ENCODE data around the gene UFC1. TPM values are rescaled to one million over a fixed set of nuclear protein-coding genes. Genes with fewer than 3 reads are reported as not detected.
A peak's percentile ranks its signal among the peaks of the same experiment; 100 is the strongest.

Gene UFC1
- total and polyA plus RNA-seq, 9 donors, result 63.2 to 209 (median 107) TPM

GRCh38 chr1:161168906-161169305 lies 15.1 kb downstream of the UFC1 start:
- H3K27me3 ChIP-seq, result no peaks in the 10 kb centered on the region
- TF ChIP-seq, protein P1, sequence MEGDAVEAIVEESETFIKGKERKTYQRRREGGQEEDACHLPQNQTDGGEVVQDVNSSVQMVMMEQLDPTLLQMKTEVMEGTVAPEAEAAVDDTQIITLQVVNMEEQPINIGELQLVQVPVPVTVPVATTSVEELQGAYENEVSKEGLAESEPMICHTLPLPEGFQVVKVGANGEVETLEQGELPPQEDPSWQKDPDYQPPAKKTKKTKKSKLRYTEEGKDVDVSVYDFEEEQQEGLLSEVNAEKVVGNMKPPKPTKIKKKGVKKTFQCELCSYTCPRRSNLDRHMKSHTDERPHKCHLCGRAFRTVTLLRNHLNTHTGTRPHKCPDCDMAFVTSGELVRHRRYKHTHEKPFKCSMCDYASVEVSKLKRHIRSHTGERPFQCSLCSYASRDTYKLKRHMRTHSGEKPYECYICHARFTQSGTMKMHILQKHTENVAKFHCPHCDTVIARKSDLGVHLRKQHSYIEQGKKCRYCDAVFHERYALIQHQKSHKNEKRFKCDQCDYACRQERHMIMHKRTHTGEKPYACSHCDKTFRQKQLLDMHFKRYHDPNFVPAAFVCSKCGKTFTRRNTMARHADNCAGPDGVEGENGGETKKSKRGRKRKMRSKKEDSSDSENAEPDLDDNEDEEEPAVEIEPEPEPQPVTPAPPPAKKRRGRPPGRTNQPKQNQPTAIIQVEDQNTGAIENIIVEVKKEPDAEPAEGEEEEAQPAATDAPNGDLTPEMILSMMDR (IDR thresholded peaks at IDR 0.05), result no peak
- TF ChIP-seq EP300 (IDR thresholded peaks at IDR 0.05) (no peak), POLR2A (IDR thresholded peaks at IDR 0.05) (no peak)
- H3K4me1 ChIP-seq (ENCODE audit: insufficient read depth), result peaks cover 4% of the 10 kb centered on the region
- no peaks in the 10 kb centered on the region for H3K9me3 ChIP-seq
- WGBS, 3 donors, result 89 to 91% (median 90%) methylated on average over 9 of the region's 9 CpGs
- H3K27ac ChIP-seq, result no peak overlapping the region
- intact Hi-C loops (cut with DNase I), result no loop called here
- no peaks in the 10 kb centered on the region for H3K36me3 ChIP-seq
- no peak for DNase-seq
- H3K4me3 ChIP-seq, result no peak overlapping the region

DNA sequence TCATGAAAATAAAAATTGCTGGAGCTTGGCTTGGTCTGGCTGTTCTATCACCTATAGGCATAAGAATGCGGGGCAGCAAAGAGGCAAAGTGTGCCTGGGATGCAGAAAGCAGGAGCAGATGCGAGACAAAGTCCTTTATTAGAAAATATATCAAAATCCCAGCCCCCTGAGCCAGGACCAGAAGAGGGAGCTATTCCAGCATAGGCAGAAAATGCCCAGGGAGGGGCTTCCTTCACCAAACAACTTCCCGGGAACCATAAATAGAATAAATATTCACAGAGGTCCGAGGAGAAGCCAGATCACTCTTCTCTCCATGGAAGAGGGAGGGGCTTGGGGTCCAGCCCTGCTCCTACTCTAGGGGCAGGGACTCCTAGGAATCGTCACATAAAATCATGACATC lies 17.4 kb downstream of the UFC1 start:
- Histone ChIP-seq H3K9me3 (no peaks in the 10 kb centered on the region), H3K4me3 (no peak overlapping the region), H3K36me3 (no peaks in the 10 kb centered on the region), H3K27ac (no peak overlapping the region), H3K4me1 (ENCODE audit: insufficient read depth) (peaks cover 5% of the 10 kb centered on the region), H3K27me3 (no peaks in the 10 kb centered on the region)
- intact Hi-C loops (cut with DNase I), result no loop called here
- TF ChIP-seq POLR2A (IDR thresholded peaks at IDR 0.05), result no peak
- TF ChIP-seq, protein P1 (IDR thresholded peaks at IDR 0.05), result no peak
- no peak for TF ChIP-seq EP300 (IDR thresholded peaks at IDR 0.05)
- WGBS, 3 donors, result 50 to 53% (median 53%) methylated on average over 5 of the region's 5 CpGs
- peak in 1 of 5 donors; percentile 13 for DNase-seq

DNA sequence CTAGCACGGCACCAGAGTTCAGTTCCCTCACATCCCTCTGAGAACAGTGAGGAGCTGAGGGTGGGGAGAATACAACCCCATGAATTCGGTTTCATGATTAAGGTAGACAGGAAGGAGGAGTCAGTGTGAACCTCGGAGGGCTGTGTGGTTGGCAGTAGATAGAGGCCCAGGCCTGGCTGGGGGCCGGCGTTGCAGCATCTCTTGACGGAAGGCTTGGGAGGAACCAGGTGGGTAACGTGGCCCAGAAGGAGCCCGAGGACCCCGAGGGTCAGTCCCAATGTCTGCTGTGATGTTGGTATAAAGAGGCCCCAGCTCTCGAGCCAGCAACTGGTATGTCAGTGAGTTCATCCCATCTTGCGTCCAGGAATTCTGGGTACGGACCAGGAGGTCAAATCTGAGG lies 17.9 kb downstream of the UFC1 start:
- no peaks in the 10 kb centered on the region for H3K36me3 ChIP-seq
- TF ChIP-seq, protein P1 (IDR thresholded peaks at IDR 0.05), result no peak
- TF ChIP-seq EP300 (IDR thresholded peaks at IDR 0.05) (no peak), POLR2A (IDR thresholded peaks at IDR 0.05) (no peak)
- intact Hi-C loops (cut with DNase I), result no loop called here

DNA sequence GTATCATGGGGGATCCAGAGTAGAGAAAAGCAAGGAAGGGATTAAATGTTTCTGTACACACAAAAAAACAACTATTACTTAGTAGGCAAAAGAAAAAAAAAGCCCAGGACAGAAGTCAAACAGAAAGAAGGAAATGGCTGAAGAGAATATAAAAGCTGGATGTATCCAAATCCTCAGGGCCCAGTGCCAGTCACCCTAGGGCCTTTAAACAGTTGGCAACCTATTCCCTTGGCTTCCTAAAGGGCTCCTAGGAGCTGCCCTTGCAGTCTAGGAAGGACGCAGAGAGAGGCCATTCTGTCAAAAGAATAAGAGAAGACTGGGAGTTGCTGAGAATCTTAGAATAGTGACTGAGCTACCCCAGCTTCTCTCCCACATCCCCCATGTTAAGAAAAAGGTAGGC lies 18.6 kb downstream of the UFC1 start:
- no peaks in the 10 kb centered on the region for H3K36me3 ChIP-seq
- no peaks in the 10 kb centered on the region for H3K9me3 ChIP-seq
- 71 to 77% (median 73%) methylated on average over 1 of the region's 1 CpG for WGBS, 3 donors
- intact Hi-C loops (cut with DNase I), result no loop called here
- peaks cover 9% of the 10 kb centered on the region for H3K4me1 ChIP-seq (ENCODE audit: insufficient read depth)
- no peaks in the 10 kb centered on the region for H3K27me3 ChIP-seq
- TF ChIP-seq, protein P1 (IDR thresholded peaks at IDR 0.05), result no peak
- no peak for TF ChIP-seq EP300 (IDR thresholded peaks at IDR 0.05)
- no peak for TF ChIP-seq POLR2A (IDR thresholded peaks at IDR 0.05)
- H3K4me3 ChIP-seq, result no peak overlapping the region
- H3K27ac ChIP-seq, result no peak overlapping the region
- DNase-seq, result peak in 1 of 5 donors; percentile 19

More for the DNA sequence above, 17.9 kb downstream of the UFC1 start:
- peak in 1 of 5 donors; percentile 29 for DNase-seq
- no peaks in the 10 kb centered on the region for H3K27me3 ChIP-seq
- 65 to 76% (median 75%) methylated on average over 12 of the region's 12 CpGs for WGBS, 3 donors
- no peak overlapping the region for H3K27ac ChIP-seq
- H3K4me3 ChIP-seq, result no peak overlapping the region
- H3K4me1 ChIP-seq (ENCODE audit: insufficient read depth), result peaks cover 9% of the 10 kb centered on the region
- H3K9me3 ChIP-seq, result no peaks in the 10 kb centered on the region
